ENCODE data around the gene MAD1L1.
A peak's percentile ranks its signal among the peaks of the same experiment; 100 is the strongest.

The MAD1L1 gene

GRCh38 chr7:2173189-2173827, 59.4 kb downstream of the MAD1L1 start:
- Histone ChIP-seq H3K9ac (ENCODE audit: low read depth, low read length) (no peak overlapping the region), H3K9me3 (ENCODE audit: control insufficient read depth, insufficient read depth, low read length) (no peaks in the 10 kb centered on the region), H3K4me3 (ENCODE audit: low read depth, low read length) (no peak overlapping the region), H3K4me1 (ENCODE audit: control insufficient read depth, insufficient read depth, low read length) (no peaks in the 10 kb centered on the region), H3K36me3 (ENCODE audit: control insufficient read depth, insufficient read depth, low read length) (peaks cover 14% of the 10 kb centered on the region), H3K27me3 (ENCODE audit: control insufficient read depth, insufficient read depth, low read length) (no peaks in the 10 kb centered on the region)

GRCh38 chr7:2172311-2173188, 60.2 kb downstream of the MAD1L1 start:
- H3K4me1 ChIP-seq (ENCODE audit: control insufficient read depth, insufficient read depth, low read length), result no peaks in the 10 kb centered on the region
- no peaks in the 10 kb centered on the region for H3K9me3 ChIP-seq (ENCODE audit: control insufficient read depth, insufficient read depth, low read length)
- peaks cover 14% of the 10 kb centered on the region for H3K36me3 ChIP-seq (ENCODE audit: control insufficient read depth, insufficient read depth, low read length)
- H3K4me3 ChIP-seq (ENCODE audit: low read depth, low read length), result no peak overlapping the region
- peak overlapping the region; percentile 5 for H3K9ac ChIP-seq (ENCODE audit: low read depth, low read length)
- no peaks in the 10 kb centered on the region for H3K27me3 ChIP-seq (ENCODE audit: control insufficient read depth, insufficient read depth, low read length)

DNA sequence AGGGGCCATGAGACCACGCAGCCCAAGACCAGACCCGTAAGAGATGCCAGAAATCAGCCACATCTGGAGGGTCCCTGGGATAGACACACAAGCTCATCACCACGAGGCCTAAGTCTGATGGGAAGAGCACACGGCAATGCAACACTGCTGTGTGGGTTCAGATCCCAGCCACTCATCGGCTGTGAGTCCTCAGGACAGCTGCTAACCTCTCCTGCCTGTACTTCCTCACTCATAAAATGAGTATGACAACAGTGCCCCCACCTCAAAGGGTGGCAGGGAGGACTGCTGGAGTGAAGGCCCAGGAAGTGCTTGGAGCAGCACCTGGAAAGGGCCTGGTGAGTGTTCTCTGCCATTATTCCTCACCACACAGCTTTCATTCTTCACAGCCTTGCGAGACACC, 60.9 kb downstream of the MAD1L1 start:
- H3K4me1 ChIP-seq (ENCODE audit: control insufficient read depth, insufficient read depth, low read length), result no peaks in the 10 kb centered on the region
- H3K9ac ChIP-seq (ENCODE audit: low read depth, low read length), result no peak overlapping the region

DNA sequence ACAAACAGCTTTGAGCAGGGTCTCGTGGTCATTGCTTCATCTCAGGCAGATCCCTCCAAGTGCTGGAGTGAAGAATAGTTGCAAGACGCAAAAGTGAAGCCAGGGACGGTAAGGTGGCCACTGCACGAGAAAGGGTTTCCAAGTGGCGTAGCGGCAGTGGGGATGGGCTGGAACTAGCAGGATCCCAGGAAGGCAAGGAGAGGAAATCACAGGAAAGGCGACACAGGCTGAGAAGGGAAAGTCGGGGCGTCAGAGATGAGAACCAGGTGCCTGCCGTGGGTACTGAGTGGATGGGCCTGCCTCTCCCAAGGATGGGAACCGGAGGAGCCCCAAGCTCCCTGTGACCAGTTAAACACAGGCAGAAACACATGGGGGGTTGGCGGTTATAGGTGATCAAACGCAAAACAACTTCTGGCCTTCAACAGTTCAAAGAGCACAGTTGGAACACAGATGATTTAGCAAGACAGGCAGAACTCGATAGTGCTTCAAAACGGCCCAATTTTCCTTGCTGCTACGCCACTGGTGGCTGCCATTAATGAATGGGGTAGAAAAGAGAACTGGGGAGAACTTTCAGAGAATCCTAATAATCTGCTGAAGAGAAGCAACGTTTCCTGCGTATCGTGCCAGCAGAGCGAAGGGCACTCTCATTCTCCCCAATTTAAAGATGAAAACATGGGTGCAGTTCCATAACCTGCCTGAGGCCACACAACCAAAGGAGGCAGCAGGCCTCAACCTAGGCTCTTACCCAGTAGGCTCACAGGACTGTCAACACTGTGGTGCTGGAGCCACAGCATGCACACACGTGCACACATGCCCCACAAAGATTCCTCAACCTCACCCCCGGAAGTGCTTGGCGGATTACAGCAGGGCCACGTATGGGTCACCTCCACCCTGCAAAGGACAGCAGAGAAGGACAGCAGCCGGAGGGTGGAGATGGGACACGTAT, 61.9 kb downstream of the MAD1L1 start:
- no peaks in the 10 kb centered on the region for H3K27me3 ChIP-seq (ENCODE audit: control insufficient read depth, insufficient read depth, low read length)
- H3K36me3 ChIP-seq (ENCODE audit: control insufficient read depth, insufficient read depth, low read length), result peaks cover 17% of the 10 kb centered on the region
- H3K4me3 ChIP-seq (ENCODE audit: low read depth, low read length), result no peak overlapping the region
- no peaks in the 10 kb centered on the region for H3K9me3 ChIP-seq (ENCODE audit: control insufficient read depth, insufficient read depth, low read length)
- H3K9ac ChIP-seq (ENCODE audit: low read depth, low read length), result peak overlapping the region; percentile 12
- no peaks in the 10 kb centered on the region for H3K4me1 ChIP-seq (ENCODE audit: control insufficient read depth, insufficient read depth, low read length)

More for the DNA sequence above, 60.9 kb downstream of the MAD1L1 start:
- H3K4me3 ChIP-seq (ENCODE audit: low read depth, low read length), result no peak overlapping the region
- H3K9me3 ChIP-seq (ENCODE audit: control insufficient read depth, insufficient read depth, low read length), result no peaks in the 10 kb centered on the region
- H3K27me3 ChIP-seq (ENCODE audit: control insufficient read depth, insufficient read depth, low read length), result no peaks in the 10 kb centered on the region
- peaks cover 16% of the 10 kb centered on the region for H3K36me3 ChIP-seq (ENCODE audit: control insufficient read depth, insufficient read depth, low read length)

GRCh38 chr7:2169923-2170575, 62.7 kb downstream of the MAD1L1 start:
- no peak overlapping the region for H3K9ac ChIP-seq (ENCODE audit: low read depth, low read length)
- no peaks in the 10 kb centered on the region for H3K27me3 ChIP-seq (ENCODE audit: control insufficient read depth, insufficient read depth, low read length)
- no peak overlapping the region for H3K4me3 ChIP-seq (ENCODE audit: low read depth, low read length)
- no peaks in the 10 kb centered on the region for H3K4me1 ChIP-seq (ENCODE audit: control insufficient read depth, insufficient read depth, low read length)
- H3K36me3 ChIP-seq (ENCODE audit: control insufficient read depth, insufficient read depth, low read length), result peaks cover 23% of the 10 kb centered on the region
- no peaks in the 10 kb centered on the region for H3K9me3 ChIP-seq (ENCODE audit: control insufficient read depth, insufficient read depth, low read length)

DNA sequence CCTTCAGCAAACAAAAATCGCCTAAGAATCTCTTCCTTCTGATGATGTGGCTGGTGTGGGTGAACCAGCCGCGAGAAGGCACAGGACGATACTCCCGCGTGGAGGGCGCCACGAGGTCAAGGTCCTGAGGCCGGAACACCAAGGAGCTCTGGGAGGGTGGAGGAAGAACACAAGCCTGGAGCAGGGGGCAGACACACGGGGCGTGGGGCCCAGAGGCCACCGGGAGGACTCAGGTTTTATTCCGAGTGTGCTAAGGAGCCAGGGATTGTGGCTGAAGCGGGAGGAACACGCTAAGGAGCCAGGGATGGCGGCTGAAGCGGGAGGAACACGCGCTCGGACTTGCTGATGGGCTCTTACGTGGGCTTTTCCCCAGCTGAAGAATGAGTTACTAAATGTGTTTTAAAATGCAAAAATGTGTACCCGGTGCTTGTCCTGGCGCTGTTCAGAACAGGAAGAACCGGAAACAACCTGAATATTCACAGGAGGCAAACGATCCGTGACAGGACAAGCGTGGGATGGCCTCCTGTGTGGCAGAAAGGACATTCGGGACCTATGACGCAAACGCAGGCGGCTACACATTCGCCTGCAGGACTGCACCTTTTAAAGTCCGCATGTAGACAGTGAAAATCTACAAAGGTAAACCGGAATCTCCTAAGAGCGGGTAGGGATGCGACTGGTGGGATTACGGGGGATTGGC, 64.0 kb downstream of the MAD1L1 start:
- Histone ChIP-seq H3K36me3 (ENCODE audit: control insufficient read depth, insufficient read depth, low read length) (peaks cover 25% of the 10 kb centered on the region), H3K9me3 (ENCODE audit: control insufficient read depth, insufficient read depth, low read length) (no peaks in the 10 kb centered on the region), H3K27me3 (ENCODE audit: control insufficient read depth, insufficient read depth, low read length) (no peaks in the 10 kb centered on the region), H3K9ac (ENCODE audit: low read depth, low read length) (no peak overlapping the region), H3K4me3 (ENCODE audit: low read depth, low read length) (no peak overlapping the region), H3K4me1 (ENCODE audit: control insufficient read depth, insufficient read depth, low read length) (no peaks in the 10 kb centered on the region)

GRCh38 chr7:2166625-2167280, 66.0 kb downstream of the MAD1L1 start:
- Histone ChIP-seq H3K36me3 (ENCODE audit: control insufficient read depth, insufficient read depth, low read length) (peaks cover 21% of the 10 kb centered on the region), H3K9ac (ENCODE audit: low read depth, low read length) (no peak overlapping the region), H3K4me3 (ENCODE audit: low read depth, low read length) (no peak overlapping the region), H3K4me1 (ENCODE audit: control insufficient read depth, insufficient read depth, low read length) (no peaks in the 10 kb centered on the region), H3K9me3 (ENCODE audit: control insufficient read depth, insufficient read depth, low read length) (no peaks in the 10 kb centered on the region), H3K27me3 (ENCODE audit: control insufficient read depth, insufficient read depth, low read length) (no peaks in the 10 kb centered on the region)

DNA sequence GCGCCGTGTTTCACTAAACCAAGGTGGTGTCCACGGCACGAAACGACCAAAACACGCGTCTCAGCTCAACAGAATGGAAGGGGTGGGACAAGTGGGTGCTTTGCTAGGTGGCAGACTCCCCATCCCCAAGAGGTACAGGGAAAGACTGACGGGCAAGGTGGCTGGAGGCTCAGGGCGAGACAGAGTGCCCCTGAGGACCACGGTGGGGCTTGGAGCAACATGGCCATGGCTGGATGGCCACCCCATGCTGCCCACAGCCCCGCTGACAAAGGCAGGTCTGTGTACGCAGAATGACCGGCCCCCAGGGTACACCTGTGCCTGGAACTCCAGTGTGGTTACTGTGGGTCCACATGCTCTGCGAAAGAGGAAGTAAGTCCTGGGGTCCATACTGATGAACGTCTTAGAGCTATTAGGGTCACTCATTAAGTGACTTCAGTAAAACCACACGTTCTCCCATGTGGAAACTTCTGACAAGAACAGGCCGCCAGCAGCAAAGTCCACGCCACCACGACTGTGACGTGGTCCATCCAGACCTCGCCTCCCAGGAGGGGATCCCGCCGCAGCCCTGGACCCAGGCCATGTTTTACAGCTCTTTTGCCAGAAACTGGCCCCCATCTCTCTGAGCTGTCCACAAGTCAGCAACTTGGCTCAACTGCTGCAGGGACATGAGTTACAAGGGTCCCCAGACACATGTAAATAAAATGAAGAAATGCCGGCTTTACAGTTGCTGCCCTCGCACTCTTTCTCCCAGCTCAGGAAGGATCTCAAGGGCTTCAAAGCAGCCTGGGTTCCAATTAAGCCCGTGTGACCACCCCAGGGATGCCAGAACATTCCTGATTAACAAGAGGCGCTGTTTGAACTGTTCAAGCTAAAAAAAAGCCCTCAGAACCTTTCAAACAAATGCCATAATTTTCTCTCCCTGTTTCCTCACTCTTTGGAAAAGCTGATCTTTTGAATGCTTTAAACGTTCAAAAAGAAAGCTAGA, 66.8 kb downstream of the MAD1L1 start:
- Histone ChIP-seq H3K4me1 (ENCODE audit: control insufficient read depth, insufficient read depth, low read length) (no peaks in the 10 kb centered on the region), H3K9ac (ENCODE audit: low read depth, low read length) (no peak overlapping the region), H3K36me3 (ENCODE audit: control insufficient read depth, insufficient read depth, low read length) (peaks cover 13% of the 10 kb centered on the region), H3K4me3 (ENCODE audit: low read depth, low read length) (no peak overlapping the region), H3K27me3 (ENCODE audit: control insufficient read depth, insufficient read depth, low read length) (no peaks in the 10 kb centered on the region), H3K9me3 (ENCODE audit: control insufficient read depth, insufficient read depth, low read length) (no peaks in the 10 kb centered on the region)

GRCh38 chr7:2165239-2165609, 67.5 kb downstream of the MAD1L1 start:
- no peak overlapping the region for H3K4me3 ChIP-seq (ENCODE audit: low read depth, low read length)
- H3K36me3 ChIP-seq (ENCODE audit: control insufficient read depth, insufficient read depth, low read length), result peaks cover 13% of the 10 kb centered on the region
- no peak overlapping the region for H3K9ac ChIP-seq (ENCODE audit: low read depth, low read length)
- H3K27me3 ChIP-seq (ENCODE audit: control insufficient read depth, insufficient read depth, low read length), result no peaks in the 10 kb centered on the region
- no peaks in the 10 kb centered on the region for H3K9me3 ChIP-seq (ENCODE audit: control insufficient read depth, insufficient read depth, low read length)
- no peaks in the 10 kb centered on the region for H3K4me1 ChIP-seq (ENCODE audit: control insufficient read depth, insufficient read depth, low read length)

- Histone ChIP-seq H3K36me3 (ENCODE audit: control insufficient read depth, insufficient read depth, low read length) (peaks cover 13% of the 10 kb centered on the region), H3K9me3 (ENCODE audit: control insufficient read depth, insufficient read depth, low read length) (no peaks in the 10 kb centered on the region), H3K4me3 (ENCODE audit: low read depth, low read length) (no peak overlapping the region), H3K9ac (ENCODE audit: low read depth, low read length) (no peak overlapping the region), H3K27me3 (ENCODE audit: control insufficient read depth, insufficient read depth, low read length) (no peaks in the 10 kb centered on the region), H3K4me1 (ENCODE audit: control insufficient read depth, insufficient read depth, low read length) (no peaks in the 10 kb centered on the region)
These were observed 68.1 kb downstream of the MAD1L1 start for GRCh38 chr7:2164646-2165045.
